Superior temporal gyrus (tissue), 1 donor: Measurements from ENCODE around the gene RHBDD2.
"Not testable (repeated sequence)": the region's sequence is repeated elsewhere in the genome, so short reads cannot be mapped to it uniquely, and the experiment has no call there.

Experiments
- DNase-seq: peaks from one replicate; pipeline ENCODE4 v3.0.0-alpha.2; 2016; ENCODE audit errors: extremely low spot score

The RHBDD2 gene

DNA sequence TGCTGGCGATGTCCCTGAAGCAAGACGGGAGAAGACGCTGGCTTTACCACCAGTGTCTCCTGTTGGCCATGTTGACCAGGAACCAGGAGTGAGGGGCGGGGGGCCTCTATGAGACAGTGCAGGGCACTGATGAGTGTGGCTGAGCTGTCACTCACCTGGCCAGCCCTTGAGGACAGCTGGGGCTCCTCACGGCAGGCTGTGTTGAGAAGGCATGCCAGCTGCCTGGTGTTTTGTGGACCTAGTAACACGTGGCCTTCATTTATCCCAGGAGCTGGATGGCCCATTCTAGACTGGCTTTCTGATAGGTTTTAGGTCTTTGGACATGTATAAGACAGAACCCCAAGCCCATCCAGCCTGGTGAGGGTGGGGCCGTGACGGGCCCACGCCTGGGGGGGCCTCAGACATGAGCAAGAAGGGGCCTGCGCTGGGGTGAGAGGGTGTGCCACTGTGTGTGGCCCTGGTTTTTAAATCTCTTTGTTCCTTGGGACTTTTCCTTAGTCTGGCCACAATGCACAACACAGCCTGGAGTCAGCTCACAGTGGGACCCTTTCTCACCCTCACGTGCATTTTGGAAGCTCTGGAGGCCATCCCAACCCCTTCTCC, 10.5 kb downstream of the RHBDD2 start:
- no peak for DNase-seq

DNA sequence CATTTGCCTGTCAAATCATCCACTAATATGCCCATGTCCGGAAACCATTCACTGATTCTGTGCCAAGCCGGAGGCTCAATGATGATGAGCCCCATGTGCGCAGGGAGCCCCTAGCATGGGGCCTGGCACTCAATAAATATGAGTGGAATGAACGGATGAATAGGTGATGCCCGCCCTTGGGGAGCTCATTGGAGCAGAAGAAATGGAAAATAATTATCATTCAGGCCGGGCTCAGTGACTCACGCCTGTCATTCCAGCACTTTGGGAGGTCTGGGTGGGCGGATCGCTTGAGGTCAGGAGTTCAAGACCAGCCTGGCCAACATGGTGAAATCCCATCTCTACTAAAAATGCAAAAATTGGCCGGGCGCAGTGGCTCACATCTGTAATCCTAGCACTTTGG, 11.0 kb downstream of the RHBDD2 start:
- DNase-seq, result no peak

DNA sequence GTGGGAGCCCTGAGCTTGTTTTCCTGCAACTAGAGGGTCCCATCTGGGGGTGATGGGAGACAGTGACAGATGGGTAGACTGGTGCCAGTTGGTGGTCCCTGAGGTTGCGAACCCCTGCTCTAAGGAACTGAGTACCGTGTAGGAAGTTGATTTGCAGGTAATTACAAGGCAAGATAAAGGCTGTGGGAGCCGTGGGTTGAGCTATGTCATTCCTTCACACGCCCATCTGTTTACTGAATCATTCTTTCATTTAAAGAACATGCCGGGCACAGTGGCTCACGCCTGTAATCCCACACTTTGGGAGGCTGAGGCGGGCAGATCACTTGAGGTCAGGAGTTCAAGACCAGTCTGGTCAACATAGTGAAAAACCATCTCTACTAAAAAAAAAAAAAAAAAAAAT, 12.4 kb downstream of the RHBDD2 start:
- DNase-seq, result not testable (repeated sequence)

DNA sequence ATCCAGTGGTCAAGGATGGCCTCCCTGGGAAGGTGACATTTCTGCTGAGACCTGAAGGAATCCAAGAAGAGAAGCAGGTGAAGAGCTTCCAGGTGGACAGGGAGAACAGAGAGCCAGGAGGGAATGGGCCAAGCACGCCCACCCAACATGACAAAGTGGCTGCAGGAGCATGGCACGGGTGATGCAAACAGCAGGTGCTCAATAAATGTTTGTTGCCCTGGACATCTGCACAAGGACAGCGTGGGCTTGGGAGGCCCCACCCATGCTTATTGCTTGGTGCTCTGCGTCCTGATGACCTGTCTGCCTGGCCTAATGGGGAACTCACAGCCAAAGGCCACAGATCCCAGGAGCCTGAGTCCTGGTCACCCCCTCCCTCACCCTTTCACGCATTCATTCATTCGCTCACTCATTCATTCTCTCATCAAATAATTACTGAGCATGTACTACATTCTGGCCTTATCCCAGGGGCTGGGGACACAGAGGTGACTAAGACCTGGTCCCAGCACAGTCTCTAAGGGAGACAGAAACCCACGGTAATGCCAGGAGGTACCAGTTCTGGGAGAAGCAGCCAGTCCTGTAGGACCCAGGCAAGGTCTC, 13.1 kb downstream of the RHBDD2 start:
- no peak for DNase-seq

DNA sequence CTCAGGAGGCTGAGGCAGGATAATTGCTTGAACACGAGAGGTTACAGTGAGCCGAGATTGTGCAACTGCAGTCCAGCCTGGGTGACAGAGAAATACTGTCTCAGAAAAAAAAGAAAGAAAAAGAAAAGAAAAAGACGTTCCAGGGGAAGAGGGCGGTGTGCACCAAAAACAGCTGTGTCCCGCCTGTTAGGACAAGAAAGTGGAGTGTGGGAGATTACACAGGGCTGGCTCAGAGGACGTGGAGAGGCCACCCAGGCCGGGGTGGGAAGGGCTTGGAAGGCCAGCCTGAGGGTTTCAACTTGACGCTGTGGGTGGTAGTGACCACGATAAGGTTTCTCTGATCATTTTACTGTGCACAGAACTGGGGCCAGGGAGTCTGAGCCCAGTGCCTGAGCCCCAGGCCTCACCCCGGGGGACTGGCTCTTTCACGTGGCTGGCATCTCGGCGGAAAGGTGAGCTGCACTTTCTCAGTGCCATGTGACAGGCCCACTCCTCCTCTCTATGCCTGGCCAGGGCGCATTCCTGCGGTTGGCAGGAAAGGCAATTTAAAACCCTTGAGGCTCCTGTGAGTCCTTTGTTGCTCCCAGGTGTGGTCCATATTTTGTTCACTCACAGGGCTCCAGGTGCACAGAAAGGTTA, 13.9 kb downstream of the RHBDD2 start:
- DNase-seq, result no peak

DNA sequence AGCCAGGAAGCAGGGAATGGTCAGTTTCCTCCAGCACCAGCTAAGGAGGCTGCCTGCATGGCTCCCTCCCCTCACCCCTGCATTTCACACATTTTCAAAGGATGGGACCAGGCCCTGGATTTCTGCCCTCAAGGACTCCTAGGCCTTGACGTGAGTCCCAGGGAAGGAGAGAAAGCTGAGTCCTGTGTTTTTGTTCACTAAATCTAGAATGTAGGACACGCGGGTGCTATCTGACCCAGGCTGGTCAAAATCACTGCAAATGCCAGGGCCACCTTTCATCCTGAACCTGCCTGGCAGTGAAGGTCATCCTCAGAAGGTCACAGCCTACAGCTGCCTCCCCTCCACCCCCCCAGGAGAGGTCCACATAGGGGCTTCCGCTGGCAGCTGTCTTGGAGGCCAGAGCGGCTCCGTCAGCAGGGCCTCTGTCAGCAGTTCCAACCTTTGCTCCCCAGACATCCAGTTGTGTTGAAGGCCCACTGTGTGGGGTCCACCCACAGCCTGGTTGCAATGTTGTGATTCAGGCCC, 18.0 kb downstream of the RHBDD2 start:
- DNase-seq, result no peak

DNA sequence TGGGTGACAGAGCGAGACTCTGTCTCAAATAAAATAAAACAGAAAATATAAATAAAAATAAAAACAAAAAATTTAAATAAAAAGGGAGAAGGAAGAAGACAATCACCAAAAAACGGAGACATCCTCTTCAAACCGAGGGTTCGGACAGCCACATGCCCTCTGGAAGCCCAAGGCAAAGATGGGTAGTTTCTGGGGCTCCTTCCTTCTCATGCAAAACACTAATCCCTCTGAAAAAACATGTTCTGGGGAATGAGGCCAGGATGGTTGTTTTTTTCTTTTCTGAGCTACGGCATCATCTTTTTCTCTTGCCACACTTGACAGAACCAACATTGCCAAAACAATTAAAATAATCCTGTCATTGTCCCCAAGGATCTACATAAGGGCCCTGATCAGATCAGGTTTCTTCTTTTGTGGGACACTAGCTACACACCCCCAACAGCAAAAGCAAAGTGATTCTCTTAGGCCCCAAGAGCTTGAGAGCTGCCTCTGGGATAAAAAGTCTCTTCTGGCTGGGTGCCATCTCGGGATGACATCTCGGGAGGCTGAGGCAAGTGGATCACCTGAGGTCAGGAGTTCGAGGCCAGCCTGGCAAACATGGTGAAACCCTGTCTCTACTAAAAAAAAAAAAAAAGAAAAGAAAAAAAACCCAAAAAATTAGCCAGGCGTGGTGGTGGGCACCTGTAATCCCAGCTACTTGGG, 21.9 kb downstream of the RHBDD2 start:
- no peak for DNase-seq

DNA sequence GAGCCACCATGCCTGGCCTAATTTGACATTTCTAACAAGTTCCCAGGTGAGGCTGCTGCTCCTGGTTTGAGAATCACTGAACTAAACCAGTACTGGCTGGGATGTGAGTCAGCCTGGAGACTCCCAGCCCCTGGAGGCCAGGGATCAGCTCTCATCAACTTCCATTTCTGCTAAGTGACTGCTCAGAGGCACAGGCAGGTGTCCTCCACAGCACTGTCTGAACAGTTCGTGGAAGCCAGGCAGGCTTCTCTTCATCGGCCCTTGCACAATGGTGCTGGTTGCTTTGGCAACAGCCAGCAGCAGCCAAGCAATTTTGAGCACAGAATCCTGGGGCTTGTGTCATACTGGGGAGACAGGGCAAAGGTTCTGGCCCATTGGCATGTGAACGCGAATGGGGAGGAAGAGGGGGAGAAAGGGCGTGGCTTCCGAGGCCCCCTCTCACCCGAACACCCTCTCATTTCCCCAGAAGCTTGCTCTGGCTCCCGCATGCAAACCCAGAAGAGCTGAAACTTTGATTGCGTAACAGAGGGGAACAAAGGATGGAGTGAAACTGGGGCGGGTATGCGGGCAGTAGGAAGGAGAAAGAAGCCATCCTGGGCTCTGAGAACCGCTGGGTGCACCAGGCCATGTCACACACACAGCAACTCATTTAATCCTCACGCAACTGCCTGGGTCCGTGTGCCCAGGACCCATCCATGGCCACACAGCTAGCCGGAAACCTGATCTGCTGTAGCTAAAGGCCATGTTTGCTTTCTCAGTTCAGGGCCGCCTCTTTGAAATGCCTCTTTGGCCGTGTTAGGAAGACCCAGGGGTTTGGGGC, 27.2 kb downstream of the RHBDD2 start:
- peak; percentile 60 for DNase-seq

DNA sequence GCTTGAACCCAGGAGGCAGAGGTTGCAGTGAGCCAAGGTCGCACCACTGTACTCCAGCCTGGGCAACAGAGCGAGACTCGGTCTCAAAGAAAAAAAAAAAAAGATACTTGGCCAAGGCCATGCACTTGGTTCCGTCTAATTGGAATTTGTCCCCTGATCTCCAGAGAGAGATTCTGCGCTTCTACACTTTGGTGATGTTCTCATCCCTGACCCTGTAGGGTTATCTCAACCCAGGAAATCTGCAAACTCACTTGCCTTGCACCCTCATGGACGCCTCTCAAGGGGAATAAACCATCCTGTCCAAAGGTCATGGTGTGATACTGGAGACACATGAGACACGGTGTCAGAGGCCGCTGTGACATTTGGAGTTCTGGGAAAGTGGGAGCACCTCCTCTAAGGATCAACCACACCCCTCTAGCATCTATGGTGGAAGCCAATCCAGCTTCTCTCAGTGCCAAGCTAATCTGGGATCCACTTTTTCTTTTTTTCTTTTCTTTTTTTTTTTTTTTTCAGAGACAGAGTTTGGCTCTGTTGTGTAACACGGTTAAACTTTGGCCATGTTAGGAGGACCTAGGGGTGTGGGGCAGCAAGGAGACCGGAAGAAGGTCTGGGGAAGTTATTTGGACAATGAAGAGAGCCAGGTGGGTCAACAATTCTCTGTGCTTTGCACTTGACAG, 28.3 kb downstream of the RHBDD2 start:
- DNase-seq, result no peak

DNA sequence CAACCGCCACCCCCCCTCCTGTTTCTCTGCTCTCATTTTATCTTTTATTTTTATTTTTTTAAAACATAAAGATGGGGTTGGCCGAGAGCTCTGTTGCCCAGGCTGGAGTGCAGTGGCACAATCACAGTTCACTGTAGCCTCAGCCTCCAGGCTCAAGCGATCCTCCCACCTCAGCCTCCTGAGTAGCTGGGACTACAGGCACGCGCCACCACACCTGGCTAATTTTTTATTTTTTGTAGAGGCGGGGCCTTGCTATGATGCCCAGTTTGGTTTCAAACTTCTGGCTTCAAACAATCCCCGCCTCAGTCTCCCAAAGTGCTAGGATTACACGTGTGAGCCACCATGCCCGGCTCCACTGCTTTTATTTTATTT, 28.8 kb downstream of the RHBDD2 start:
- DNase-seq, result not testable (repeated sequence)

DNA sequence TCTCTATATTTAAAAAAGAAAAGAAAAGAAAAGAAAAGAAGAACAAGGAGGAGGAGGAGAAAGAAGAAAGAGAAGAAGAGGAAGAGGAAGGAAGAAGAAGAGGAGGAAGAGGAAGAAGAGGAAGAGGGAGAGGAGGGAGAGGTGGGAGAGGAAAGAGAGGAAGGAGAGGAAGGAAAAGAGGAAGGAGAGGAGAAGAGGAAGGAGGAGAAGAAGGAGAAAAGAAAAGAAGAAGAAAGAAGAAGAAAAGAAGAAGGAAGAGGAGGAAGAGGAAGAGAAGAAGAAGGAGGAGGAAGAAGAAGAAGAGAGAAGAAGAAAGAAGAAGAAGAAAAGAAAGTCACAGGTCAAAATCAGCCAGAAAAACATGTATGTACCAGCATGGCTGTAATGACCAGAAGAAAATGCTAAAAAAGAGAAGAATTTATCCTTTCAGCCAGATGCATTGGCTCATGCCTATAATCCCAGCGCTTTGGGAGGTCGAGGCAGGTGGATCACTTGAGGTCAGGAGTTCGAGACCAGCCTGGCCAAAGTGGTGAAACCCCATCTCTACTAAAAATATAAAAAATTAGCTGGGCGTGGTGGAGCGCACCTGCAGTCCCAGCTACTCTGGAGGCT, 30.8 kb downstream of the RHBDD2 start:
- DNase-seq, result no peak

DNA sequence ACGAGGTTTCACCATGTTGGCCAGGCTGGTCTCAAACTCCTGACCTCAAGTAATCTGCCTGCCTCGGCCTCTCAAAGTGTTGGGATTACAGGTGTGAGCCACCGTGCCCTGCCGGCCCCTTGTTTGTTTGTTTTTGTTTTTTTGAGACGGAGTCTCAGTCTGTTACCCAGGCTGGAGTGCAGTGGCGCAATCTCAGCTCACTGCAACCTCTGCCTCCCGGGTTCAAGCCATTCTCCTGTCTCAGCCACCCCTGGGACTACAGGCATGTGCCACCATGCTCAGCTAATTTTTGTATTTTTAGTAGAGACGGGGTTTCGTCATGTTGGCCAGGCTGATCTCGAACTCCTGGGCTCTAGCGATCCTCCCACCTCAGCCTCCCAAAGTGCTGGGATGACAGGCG, 32.4 kb downstream of the RHBDD2 start:
- DNase-seq, result not testable (repeated sequence)

DNA sequence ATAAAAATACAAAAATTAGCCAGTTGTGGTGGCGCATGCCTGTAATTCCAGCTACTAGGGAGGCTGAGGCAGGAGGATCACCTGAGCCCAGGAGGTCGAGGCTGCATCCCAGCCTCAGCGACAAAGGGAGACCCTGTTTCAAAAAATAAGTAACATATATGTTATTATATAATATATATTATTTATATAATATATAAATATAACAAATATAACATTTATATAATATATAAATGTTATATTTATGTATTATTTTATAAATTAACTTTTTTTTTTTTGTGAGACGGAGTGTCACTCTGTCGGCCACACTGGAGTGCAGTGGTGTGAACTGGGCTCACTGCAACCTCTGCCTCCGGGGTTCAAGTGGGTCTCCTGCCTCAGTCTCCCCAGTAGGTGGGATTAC, 34.6 kb downstream of the RHBDD2 start:
- DNase-seq, result no peak

DNA sequence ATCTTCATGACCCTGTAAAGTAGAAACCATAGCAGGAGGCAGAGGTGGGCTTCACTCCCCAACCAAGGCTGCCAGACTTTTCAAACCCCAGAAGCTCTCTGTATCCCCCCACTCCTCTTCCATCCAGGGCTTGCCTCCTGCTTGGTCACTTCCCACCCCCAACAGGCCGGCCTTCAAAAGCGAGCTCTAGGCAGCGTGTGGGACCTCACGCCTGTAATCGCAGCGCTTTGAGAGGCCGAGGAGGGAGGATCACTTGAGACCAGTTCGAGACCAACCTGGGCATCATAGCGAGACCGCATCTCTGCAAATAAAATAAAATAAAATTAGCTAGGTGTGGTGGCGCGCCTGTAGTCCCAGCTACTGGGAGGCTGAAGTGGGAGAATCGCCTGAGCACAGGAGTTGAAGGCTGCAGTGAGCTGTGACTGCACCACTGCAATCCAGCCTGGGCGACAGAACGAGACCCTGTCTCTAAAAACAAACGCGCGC, 35.4 kb downstream of the RHBDD2 start:
- DNase-seq, result no peak

DNA sequence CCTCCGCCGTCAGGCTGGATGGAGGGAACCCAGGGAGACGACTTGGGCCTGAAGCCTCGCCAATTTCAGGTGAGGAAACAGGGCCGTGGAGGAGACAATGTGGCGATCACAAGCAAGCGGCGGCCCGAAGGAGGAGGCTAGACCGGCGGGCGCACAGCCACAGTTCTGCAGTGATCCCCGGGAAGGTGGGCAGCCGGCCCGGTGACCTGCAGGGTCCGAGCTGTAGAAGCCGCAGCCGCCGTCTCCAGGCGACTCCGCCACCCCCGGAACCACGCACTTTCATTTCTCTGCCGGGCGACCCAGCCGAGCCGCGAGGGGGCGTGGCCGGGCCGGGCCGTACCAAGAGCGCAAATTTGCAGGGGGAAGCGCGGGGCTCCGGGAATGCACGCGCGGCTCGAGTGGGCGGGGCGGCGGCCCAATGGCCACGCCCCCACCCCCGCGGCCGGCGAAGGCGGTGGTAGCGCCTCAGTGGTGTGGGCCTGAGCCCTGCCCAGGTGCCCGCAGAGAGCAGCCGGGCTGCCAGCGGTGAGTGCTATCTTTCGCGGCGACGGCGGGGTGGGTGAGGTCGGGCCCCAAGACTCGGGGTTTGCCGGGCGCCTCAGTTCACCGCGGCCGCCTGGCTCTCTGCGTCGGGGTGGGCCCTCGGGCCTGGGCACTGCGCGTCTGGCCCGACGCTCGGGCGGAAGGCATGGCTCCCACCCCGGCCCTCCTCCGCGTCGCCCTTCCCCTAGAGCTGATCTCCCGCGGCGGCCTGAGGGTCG, 36.0 kb downstream of the RHBDD2 start, which contains the start of gene POR:
POR (plus strand) TSS at position 501 of the 761 bp plus-strand sequence. CDS start 38,847 bp downstream, outside the sequence.
- DNase-seq, result peak; percentile 93

DNA sequence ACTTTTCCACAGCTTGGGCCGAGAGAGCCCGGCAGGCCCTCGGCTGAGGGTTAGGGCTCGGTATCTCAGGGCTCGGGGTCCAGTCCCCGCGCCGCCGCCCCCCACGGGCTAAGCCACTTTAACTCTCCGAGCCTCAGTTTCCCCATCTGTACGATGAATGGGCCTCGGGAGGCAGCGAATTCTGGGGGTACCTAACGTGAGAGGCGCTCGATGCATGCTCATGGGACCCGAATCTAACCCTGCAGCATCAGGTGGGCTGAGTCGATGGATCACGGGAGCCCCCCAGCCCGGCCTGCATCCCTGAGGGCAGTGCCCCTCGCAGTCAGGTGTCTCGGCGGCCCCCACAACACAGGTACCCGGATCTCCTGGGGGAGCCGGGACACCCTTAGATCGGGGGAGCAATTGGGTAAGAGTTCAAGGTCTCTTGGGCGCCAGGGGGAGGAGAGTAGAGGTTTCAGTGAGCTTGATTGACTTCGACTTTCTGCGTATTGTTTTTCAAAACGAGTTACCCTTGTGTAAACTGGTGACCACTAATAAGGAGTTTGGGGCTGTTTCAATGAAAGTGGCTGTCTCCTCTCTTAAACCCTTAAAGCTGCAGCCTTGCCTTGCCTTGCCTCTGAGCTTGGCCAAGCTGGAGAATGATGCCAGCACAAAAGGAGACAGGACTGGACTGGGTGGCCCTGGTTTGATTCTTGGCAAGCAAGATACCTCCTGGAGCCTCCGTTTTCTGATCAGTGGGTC, 36.8 kb downstream of the RHBDD2 start:
- peak; percentile 33 for DNase-seq

DNA sequence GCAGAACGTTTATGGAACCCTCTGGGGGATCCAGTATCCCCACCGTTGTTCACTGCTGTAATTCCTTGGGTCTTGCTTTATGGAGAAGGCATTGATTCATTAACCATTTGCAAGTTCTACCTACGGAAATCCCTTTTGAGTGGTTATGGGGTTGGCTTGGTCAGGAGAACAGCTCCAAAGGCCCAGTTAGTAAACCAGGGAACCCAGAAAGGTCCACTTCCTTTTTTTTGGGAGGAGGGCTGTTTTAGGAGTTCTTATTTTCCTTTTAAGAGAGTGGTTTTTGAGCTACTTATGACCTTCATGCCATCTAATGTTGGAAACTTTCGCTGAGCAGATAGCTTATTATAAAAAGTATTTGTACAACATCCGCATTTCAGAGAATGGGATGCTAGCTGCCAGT, 37.4 kb downstream of the RHBDD2 start:
- DNase-seq, result no peak

DNA sequence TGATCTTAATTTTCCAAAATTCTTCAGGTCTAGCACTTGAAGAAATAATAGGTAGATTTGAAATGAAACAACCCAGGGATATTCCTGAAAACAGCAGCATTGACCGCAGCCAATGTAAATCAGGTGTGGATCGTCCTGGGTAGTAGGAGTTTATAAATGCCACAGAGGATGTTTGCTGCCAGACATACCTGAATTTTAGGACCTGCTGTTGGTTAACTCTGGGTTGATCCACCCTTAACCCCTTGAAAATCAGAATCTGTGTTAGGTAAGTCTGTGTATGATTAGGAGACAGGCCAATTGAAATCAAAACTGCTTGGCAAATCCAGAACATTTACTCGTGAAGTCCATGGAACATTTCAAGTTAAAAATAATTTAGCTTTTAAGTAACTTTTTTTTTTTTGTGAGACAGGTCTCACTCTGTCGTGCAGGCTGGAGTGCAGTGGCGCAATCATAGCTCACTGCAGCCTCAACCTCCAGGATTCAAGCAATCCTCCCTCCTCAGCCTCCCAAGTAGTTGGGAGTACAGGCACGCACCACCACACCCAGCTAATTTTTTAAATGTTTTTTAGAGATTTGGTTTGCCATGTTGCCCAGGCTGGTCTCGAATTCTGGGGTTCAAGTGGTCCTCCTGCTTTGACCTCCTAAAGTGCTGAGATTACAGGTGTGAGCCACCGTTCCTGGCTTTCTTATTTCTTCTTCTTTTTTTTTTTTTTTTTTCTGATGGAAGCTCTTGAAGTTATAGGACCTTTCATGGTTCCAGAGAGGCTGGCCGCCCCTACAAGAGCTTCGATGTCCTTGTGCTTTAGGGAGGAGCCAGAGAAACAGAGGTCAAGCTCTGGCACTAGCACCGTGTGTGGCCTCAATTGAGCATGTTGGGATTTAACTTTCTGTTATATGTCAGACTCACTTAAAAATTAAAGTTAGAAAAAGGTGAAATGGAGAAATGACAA, 38.1 kb downstream of the RHBDD2 start:
- no peak for DNase-seq
